Vagina (tissue), 2 donors: Measurements from ENCODE around the gene SHC4. TPM values are rescaled to one million over a fixed set of nuclear protein-coding genes. Genes with fewer than 3 reads are reported as not detected.

Experiments used
- DNase-seq, 2 donors: peaks; one replicate each; pipeline ENCODE4 v3.0.0-alpha.2; 2017; ENCODE audit errors: extremely low spot score in 2 of 2
- H3K27ac ChIP-seq: fragments of 200-600 bp; sonication (generic); one replicate; pipeline ENCODE4 v1.5.1; 2019
- H3K27me3 ChIP-seq: fragments of 200-600 bp; sonication (generic); one replicate; pipeline ENCODE4 v1.5.1; 2019
- H3K36me3 ChIP-seq, 2 donors: fragments of 200-600 bp; sonication (generic); one replicate each; pipeline ENCODE4 v1.5.1; 2017 to 2019
- H3K4me1 ChIP-seq: fragments of 200-600 bp; sonication (generic); one replicate; pipeline ENCODE4 v1.5.1; 2019
- H3K4me3 ChIP-seq, 2 donors: fragments of 200-600 bp; sonication (generic); 1 replicate in 1 of 2; 2 replicates in 1 of 2; pipeline ENCODE4 v1.5.1; 2016 to 2019
- H3K9me3 ChIP-seq: fragments of 200-600 bp; sonication (generic); one replicate; pipeline ENCODE4 v1.5.1; 2019
- CTCF ChIP-seq, 3 experiments: fragments of 450-650 bp in 2 of 3; fragments of 200-600 bp in 1 of 3; sonication (generic) in 1 of 3; IDR thresholded peaks; one replicate each; pipeline ENCODE4 v1.5.1; 2017 to 2019; ENCODE audit warnings: antibody characterized with exemption in 3 of 3, mild to moderate bottlenecking in 2 of 3, moderate library complexity in 2 of 3
- POLR2A ChIP-seq, 2 donors: fragments of 450-650 bp; IDR thresholded peaks; one replicate each; pipeline ENCODE4 v1.6.1; 2017; ENCODE audit warnings: antibody characterized with exemption in 2 of 2, mild to moderate bottlenecking in 2 of 2, moderate library complexity in 2 of 2
- POLR2AphosphoS5 ChIP-seq, 2 donors: sonication (generic); formaldehyde crosslinking; IDR thresholded peaks; one replicate each; pipeline ENCODE4 v1.9.0; 2017; ENCODE audit warnings: antibody characterized with exemption in 2 of 2, mild to moderate bottlenecking in 2 of 2, low read depth in 1 of 2; ENCODE audit not compliant: insufficient read depth in 1 of 2
- intact Hi-C: fragments of 100-400 bp; cut with DNase I; formaldehyde crosslinking; loops from one replicate; pipeline ENCODE4 v1.15.1; 2023
- total RNA-seq: library from RNA; depleted of rRNA; stranded (reverse); fragments of >200 nt; gene quantifications from one replicate; pipeline ENCODE4 v1.2.3, GENCODE V29; 2016

The SHC4 gene
- total RNA-seq, 1 donor from 2014 or later: 0.25 TPM

DNA sequence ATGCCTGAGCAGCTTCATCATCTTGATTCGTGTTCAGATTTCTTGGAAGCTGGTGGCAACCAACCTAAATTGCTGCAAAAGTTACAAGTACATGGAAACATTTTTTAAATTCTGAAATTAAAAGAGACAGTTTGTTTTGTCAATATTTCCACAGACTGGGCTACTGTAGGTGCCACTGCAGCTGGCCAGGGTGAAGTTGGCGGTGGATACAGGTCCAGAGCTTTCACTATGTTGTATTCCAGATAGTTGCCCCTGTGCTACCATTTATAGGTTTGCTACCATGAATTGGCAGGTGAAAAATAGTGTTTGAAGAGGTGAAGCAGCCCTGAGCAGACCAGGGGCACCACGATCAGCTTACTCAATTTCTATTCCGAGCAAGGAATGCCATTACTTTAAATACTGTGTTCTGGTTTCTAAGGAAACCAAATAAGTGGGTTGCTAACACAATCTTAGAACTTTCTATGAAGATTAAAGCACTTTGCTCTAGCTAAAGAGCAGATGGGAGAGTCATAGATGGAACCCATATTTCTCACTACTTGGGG lies 21.2 kb upstream of the SHC4 start:
- TF ChIP-seq POLR2A (IDR thresholded peaks at IDR 0.05) (no peak), CTCF (IDR thresholded peaks at IDR 0.05) (no peak), POLR2AphosphoS5 (IDR thresholded peaks at IDR 0.05; ENCODE audit: insufficient read depth in 1 of 2, low read depth in 1 of 2) (no peak)
- H3K27me3 ChIP-seq: no peaks in the 10 kb centered on the region
- no peaks in the 10 kb centered on the region for H3K9me3 ChIP-seq
- H3K36me3 ChIP-seq: no peaks in the 10 kb centered on the region
- DNase-seq: no peak
- peaks cover 11% of the 10 kb centered on the region for H3K4me1 ChIP-seq
- no peak overlapping the region for H3K4me3 ChIP-seq
- no peak overlapping the region for H3K27ac ChIP-seq
- intact Hi-C loops: no loop called here

GRCh38 chr15:48984021-48984710 lies 20.4 kb upstream of the SHC4 start:
- no peak overlapping the region for H3K4me3 ChIP-seq
- no peak overlapping the region for H3K27ac ChIP-seq
- H3K4me1 ChIP-seq: peaks cover 11% of the 10 kb centered on the region
- DNase-seq: no peak
- no peaks in the 10 kb centered on the region for H3K36me3 ChIP-seq
- no peaks in the 10 kb centered on the region for H3K9me3 ChIP-seq
- intact Hi-C loops: no loop called here
- H3K27me3 ChIP-seq: no peaks in the 10 kb centered on the region
- TF ChIP-seq POLR2AphosphoS5 (IDR thresholded peaks at IDR 0.05; ENCODE audit: insufficient read depth in 1 of 2, low read depth in 1 of 2) (no peak), POLR2A (IDR thresholded peaks at IDR 0.05) (no peak), CTCF (IDR thresholded peaks at IDR 0.05) (no peak)

- no peaks in the 10 kb centered on the region for H3K9me3 ChIP-seq
- no peaks in the 10 kb centered on the region for H3K36me3 ChIP-seq
- no peak overlapping the region for H3K27ac ChIP-seq
- DNase-seq: no peak
- peaks cover 11% of the 10 kb centered on the region for H3K4me1 ChIP-seq
- intact Hi-C loops: no loop called here
- TF ChIP-seq CTCF (IDR thresholded peaks at IDR 0.05) (no peak), POLR2AphosphoS5 (IDR thresholded peaks at IDR 0.05; ENCODE audit: insufficient read depth in 1 of 2, low read depth in 1 of 2) (no peak), POLR2A (IDR thresholded peaks at IDR 0.05) (no peak)
- H3K4me3 ChIP-seq: no peak overlapping the region
- H3K27me3 ChIP-seq: no peaks in the 10 kb centered on the region
Observed at GRCh38 chr15:48983300-48983699, 19.6 kb upstream of the SHC4 start.

DNA sequence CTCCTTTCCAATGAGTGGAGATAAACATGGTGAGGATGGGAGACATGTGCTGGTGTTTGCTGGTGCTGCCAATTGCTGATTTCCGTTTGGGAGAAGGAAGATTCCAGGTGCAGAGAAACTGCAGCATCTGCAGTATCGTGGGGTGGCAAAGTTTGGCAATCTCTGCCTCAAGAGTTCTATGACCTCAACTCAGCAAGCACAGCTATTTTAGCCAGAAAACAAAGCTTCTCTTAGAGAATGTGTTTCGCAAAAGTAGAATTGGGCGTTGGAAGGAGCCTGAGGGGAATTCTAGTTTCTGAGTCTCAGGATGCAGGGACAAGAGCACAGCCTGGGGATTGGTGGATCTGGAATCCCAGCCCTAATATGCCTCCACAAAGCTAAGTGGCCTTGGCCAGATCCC lies 18.2 kb upstream of the SHC4 start:
- Histone ChIP-seq H3K9me3 (no peaks in the 10 kb centered on the region), H3K27me3 (no peaks in the 10 kb centered on the region), H3K27ac (no peak overlapping the region), H3K4me1 (peaks cover 11% of the 10 kb centered on the region), H3K36me3 (no peaks in the 10 kb centered on the region), H3K4me3 (no peak overlapping the region)
- TF ChIP-seq POLR2A (IDR thresholded peaks at IDR 0.05) (no peak), CTCF (IDR thresholded peaks at IDR 0.05) (no peak), POLR2AphosphoS5 (IDR thresholded peaks at IDR 0.05; ENCODE audit: insufficient read depth in 1 of 2, low read depth in 1 of 2) (no peak)
- intact Hi-C loops: no loop called here
- DNase-seq: no peak

- no peaks in the 10 kb centered on the region for H3K36me3 ChIP-seq
- H3K4me3 ChIP-seq: no peak overlapping the region
- H3K27ac ChIP-seq: no peak overlapping the region
Observed at GRCh38 chr15:48978638-48979037, 14.9 kb upstream of the SHC4 start.

More at GRCh38 chr15:48978638-48979037, 14.9 kb upstream of the SHC4 start:
- H3K27me3 ChIP-seq: no peaks in the 10 kb centered on the region
- TF ChIP-seq CTCF (IDR thresholded peaks at IDR 0.05) (no peak), POLR2A (IDR thresholded peaks at IDR 0.05) (no peak), POLR2AphosphoS5 (IDR thresholded peaks at IDR 0.05; ENCODE audit: insufficient read depth in 1 of 2, low read depth in 1 of 2) (no peak)
- no peak for DNase-seq
- H3K9me3 ChIP-seq: no peaks in the 10 kb centered on the region
- intact Hi-C loops: no loop called here
- peaks cover 13% of the 10 kb centered on the region for H3K4me1 ChIP-seq
